ENCODE data around the gene ANKRD28. TPM values are rescaled to one million over a fixed set of nuclear protein-coding genes. Genes with fewer than 3 reads are reported as not detected.

The ANKRD28 gene
- total and polyA plus RNA-seq, 2 of the 8 experiments (the other 6 are each of a cell fraction or from before 2014, with no cell fraction given): 39.1 to 61.7 TPM

GRCh38 chr3:15676259-15676658 lies 121.5 kb downstream of the ANKRD28 start:
- Histone ChIP-seq H4K20me1 (replicated peaks in 1 of 2; ENCODE audit: control insufficient read depth in 1 of 2, insufficient read depth in 2 of 2, low read length in 2 of 2) (peaks cover 0 to 1% of the 10 kb centered on the region in 2 experiments), H3K27me3 (replicated peaks in 1 of 4; ENCODE audit: control insufficient read depth in 3 of 4, extremely low read depth in 1 of 4, insufficient read depth in 3 of 4, low read length in 3 of 4) (peaks cover 0 to 1% (median 0%) of the 10 kb centered on the region in 4 experiments; a peak in 1 of 7 replicates), H4K8ac (ENCODE audit: extremely low read depth, insufficient read depth, low read length) (no peak overlapping the region), H3K14ac (ENCODE audit: insufficient read length) (no peak overlapping the region), H2BK12ac (ENCODE audit: low read depth, low read length) (no peak overlapping the region), H3K23me2 (ENCODE audit: low read depth, low read length) (no peaks in the 10 kb centered on the region), H3K4ac (replicated peaks; ENCODE audit: insufficient read length, low read depth, low read length) (no peak overlapping the region), H4K91ac (replicated peaks; ENCODE audit: insufficient read length, low read length) (no peak overlapping the region), H3K4me2 (ENCODE audit: insufficient read depth in 1 of 2, low read depth in 2 of 2, low read length in 2 of 2) (no peak overlapping the region), H3K4me1 (replicated peaks in 1 of 4; ENCODE audit: control insufficient read depth in 3 of 4, insufficient read depth in 4 of 4, low read length in 3 of 4) (no peaks in the 10 kb centered on the region), H2AFZ (ENCODE audit: low read length) (no peak overlapping the region), H3K79me1 (ENCODE audit: low read depth, low read length) (no peaks in the 10 kb centered on the region), H3K9ac (replicated peaks in 1 of 4; ENCODE audit: extremely low read depth in 1 of 4, low read depth in 3 of 4, low read length in 3 of 4) (no peak overlapping the region), H3K36me3 (ENCODE audit: control insufficient read depth in 2 of 4, insufficient read depth in 4 of 4, low read length in 3 of 4) (peaks cover 0 to 46% (median 30%) of the 10 kb centered on the region in 4 experiments; a peak in 7 of 8 replicates), H3K79me2 (ENCODE audit: control insufficient read depth in 1 of 2, insufficient read depth in 2 of 2, low read length in 2 of 2) (no peaks in the 10 kb centered on the region), H3K23ac (ENCODE audit: insufficient read length) (no peak overlapping the region), H3K56ac (replicated peaks; ENCODE audit: insufficient read length, low read depth, low read length) (no peak overlapping the region), H4K5ac (ENCODE audit: insufficient read length, low read depth, low read length) (no peak overlapping the region), H2BK20ac (ENCODE audit: low read length) (no peak overlapping the region), H2AK5ac (ENCODE audit: low read depth, low read length) (no peak overlapping the region), H3K18ac (ENCODE audit: extremely low read depth, low read length) (no peak overlapping the region), H2BK15ac (ENCODE audit: low read length) (no peak overlapping the region), H3K9me3 (ENCODE audit: insufficient read depth in 2 of 2, low read depth in 1 of 2, low read length in 1 of 2) (no peaks in the 10 kb centered on the region), H2BK120ac (replicated peaks; ENCODE audit: low read depth, low read length) (no peak overlapping the region), H3K27ac (ENCODE audit: low read depth, low read length) (no peak overlapping the region), H3K4me3 (ENCODE audit: extremely low read depth in 1 of 4, insufficient read depth in 2 of 4, low read depth in 3 of 4, low read length in 4 of 4) (no peak overlapping the region), H2BK5ac (ENCODE audit: low read depth, low read length) (no peak overlapping the region)
- FAIRE-seq (no peak), DNase-seq (ENCODE audit: low read depth in 1 of 2, low spot score in 2 of 2) (no peak)
- POLR2A ChIA-PET (ENCODE audit: partially characterized antibody): no interaction called here
- WGBS, 2 experiments (ENCODE audit: extremely low coverage in 1 of 2, insufficient coverage in 1 of 2, insufficient read length in 1 of 2, insufficient replicate concordance in 2 of 2, low coverage in 1 of 2, low lambda C conversion rate in 2 of 2, missing lambda C conversion rate in 1 of 2): 91% methylated on average over 2 of the region's 2 CpGs; no CpG with 5 or more reads in 1 of the 2 experiments
- CTCF ChIA-PET (ENCODE audit: partially characterized antibody): no interaction called here
- no peak for TF ChIP-seq TBP (IDR thresholded peaks at IDR 0.05; ENCODE audit: low read depth, low read length)
- no peak for TF ChIP-seq NANOG (IDR thresholded peaks at IDR 0.05; ENCODE audit: insufficient read depth, low read depth, low read length, poor library complexity, severe bottlenecking)
- no peak for TF ChIP-seq CREB1 (IDR thresholded peaks at IDR 0.05)
- TF ChIP-seq NRF1 (IDR thresholded peaks at IDR 0.05; ENCODE audit: low read depth, low read length): no peak
- no peak for TF ChIP-seq SIN3A (conservative IDR thresholded peaks at IDR 0.05 in 1 of 2, IDR thresholded peaks at IDR 0.05 in 1 of 2; ENCODE audit: low read depth in 1 of 2, low read length in 2 of 2)
- TF ChIP-seq BCL11A (IDR thresholded peaks at IDR 0.05; ENCODE audit: low read depth in 2 of 2, low read length in 2 of 2): no peak
- TF ChIP-seq PHF8 (conservative IDR thresholded peaks at IDR 0.05; ENCODE audit: low read depth, low read length): no peak
- TF ChIP-seq SP4 (IDR thresholded peaks at IDR 0.05; ENCODE audit: low read length): no peak
- TF ChIP-seq ATF3 (IDR thresholded peaks at IDR 0.05; ENCODE audit: insufficient read depth, low read depth, low read length): no peak
- no peak for TF ChIP-seq SAP30 (IDR thresholded peaks at IDR 0.05; ENCODE audit: insufficient read depth, insufficient replicate concordance, low read length)
